WTC11 (cell line): Measurements from ENCODE around the gene WNK2. TPM values are rescaled to one million over a fixed set of nuclear protein-coding genes. Genes with fewer than 3 reads are reported as not detected.

Experiments used
- ATAC-seq: fragments of 200-7000 bp; cut with Tn5 transposase; 2 replicates; pipeline ENCODE4 v1.10.0; 2021; ENCODE audit warnings: mild to moderate bottlenecking, moderate library complexity
- CTCF ChIA-PET: fragments of 300-600 bp; sonication (Branson Sonifier 250); formaldehyde crosslinking; loops from one replicate; lab custom pipeline; 2021; ENCODE audit warnings: antibody characterized with exemption; lab: Charles Lee
- POLR2A ChIA-PET: fragments of 350-600 bp; sonication (Branson Sonifier 250); formaldehyde crosslinking; loops from one replicate; lab custom pipeline; 2021; ENCODE audit warnings: antibody characterized with exemption; lab: Charles Lee
- DNase-seq: peaks from one replicate; pipeline ENCODE4 v3.0.0; 2021; ENCODE audit warnings: low spot score
- H3K27ac Mint-ChIP-seq: 2 replicates; pipeline ENCODE4 v1.8.0; 2021; ENCODE audit warnings: mixed read lengths
- H3K27me3 Mint-ChIP-seq: 2 replicates; pipeline ENCODE4 v1.8.0; 2021; ENCODE audit warnings: low read depth, mild to moderate bottlenecking, moderate library complexity, mixed read lengths
- H3K36me3 Mint-ChIP-seq: 2 replicates; pipeline ENCODE4 v1.8.0; 2021; ENCODE audit warnings: mixed read lengths
- H3K4me1 Mint-ChIP-seq: 2 replicates; pipeline ENCODE4 v1.8.0; 2022; ENCODE audit warnings: mixed read lengths
- H3K4me3 Mint-ChIP-seq: 2 replicates; pipeline ENCODE4 v1.8.0; 2021; ENCODE audit warnings: mild to moderate bottlenecking, moderate library complexity, mixed read lengths
- H3K9me3 Mint-ChIP-seq: 2 replicates; pipeline ENCODE4 v1.8.0; 2021; ENCODE audit warnings: mixed read lengths
- CBFB ChIP-seq: sonication (generic); formaldehyde crosslinking; IDR thresholded peaks from 2 replicates; pipeline ENCODE4 v1.8.1; 2022; ENCODE audit warnings: mild to moderate bottlenecking, low read depth, missing genetic modification reagents
- FOXK1 ChIP-seq: sonication (generic); formaldehyde crosslinking; IDR thresholded peaks from 2 replicates; pipeline ENCODE4 v1.8.0; 2022; ENCODE audit warnings: mild to moderate bottlenecking, moderate library complexity, missing genetic modification reagents
- FOXP1 ChIP-seq: sonication (generic); formaldehyde crosslinking; IDR thresholded peaks from 2 replicates; pipeline ENCODE4 v1.8.0; 2022; ENCODE audit warnings: missing genetic modification reagents, mild to moderate bottlenecking, moderate library complexity, borderline replicate concordance
- MXD4 ChIP-seq: fragments of 250-450 bp; sonication (Bioruptor Pico); IDR thresholded peaks from 2 replicates; pipeline ENCODE4 v1.8.0; 2021; ENCODE audit warnings: mild to moderate bottlenecking, moderate library complexity, borderline replicate concordance
- OVOL2 ChIP-seq: fragments of 250-450 bp; sonication (Bioruptor Pico); IDR thresholded peaks from 2 replicates; pipeline ENCODE4 v1.9.0; 2021; ENCODE audit warnings: mild to moderate bottlenecking, borderline replicate concordance
- SP1 ChIP-seq: sonication (generic); formaldehyde crosslinking; conservative IDR thresholded peaks from 2 replicates; pipeline ENCODE4 v1.8.1; 2022; ENCODE audit warnings: missing genetic modification reagents
- TCF7 ChIP-seq: sonication (generic); formaldehyde crosslinking; IDR thresholded peaks from 2 replicates; pipeline ENCODE4 v1.8.0; 2022; ENCODE audit warnings: mild to moderate bottlenecking, low read depth, missing genetic modification reagents, moderate library complexity
- TEAD4 ChIP-seq: sonication (generic); formaldehyde crosslinking; IDR thresholded peaks from 2 replicates; pipeline ENCODE4 v1.8.0; 2022; ENCODE audit warnings: mild to moderate bottlenecking, missing genetic modification reagents
- total RNA-seq: library from RNA; stranded (reverse); gene quantifications from 3 replicates; pipeline ENCODE4 v1.2.3, GENCODE V29; 2021
- TF ChIP-seq, protein P1 (sequence below): sonication (generic); formaldehyde crosslinking; IDR thresholded peaks from 2 replicates; pipeline ENCODE4 v1.8.0; 2023; ENCODE audit warnings: missing genetic modification reagents
- TF ChIP-seq, protein P2 (sequence below): sonication (generic); formaldehyde crosslinking; IDR thresholded peaks from 2 replicates; pipeline ENCODE4 v1.8.1; 2022; ENCODE audit warnings: low read depth, missing genetic modification reagents, borderline replicate concordance
- TF ChIP-seq, protein P3 (sequence below): sonication (generic); formaldehyde crosslinking; IDR thresholded peaks from 2 replicates; pipeline ENCODE4 v1.8.1; 2022; ENCODE audit warnings: mild to moderate bottlenecking, moderate library complexity, missing genetic modification reagents
- TF ChIP-seq, protein P4 (sequence below): sonication (generic); formaldehyde crosslinking; IDR thresholded peaks from 2 replicates; pipeline ENCODE4 v1.8.1; 2022; ENCODE audit warnings: low read depth, mild to moderate bottlenecking, moderate library complexity, missing genetic modification reagents, borderline replicate concordance
- TF ChIP-seq, protein P5 (sequence below): sonication (generic); formaldehyde crosslinking; conservative IDR thresholded peaks from 2 replicates; pipeline ENCODE4 v1.8.1; 2022; ENCODE audit warnings: mild to moderate bottlenecking, missing genetic modification reagents
- TF ChIP-seq, protein P6 (sequence below): fragments of 250-450 bp; sonication (Bioruptor Pico); conservative IDR thresholded peaks from 2 replicates; pipeline ENCODE4 v1.9.0; 2021; ENCODE audit warnings: mild to moderate bottlenecking
- TF ChIP-seq, protein P7 (sequence below): fragments of 250-450 bp; sonication (Bioruptor Pico); IDR thresholded peaks from 2 replicates; pipeline ENCODE4 v1.9.0; 2021; ENCODE audit warnings: mild to moderate bottlenecking

WNK2 gene
- total RNA-seq, 1 experiment from 2014 or later, result 120 TPM

DNA sequence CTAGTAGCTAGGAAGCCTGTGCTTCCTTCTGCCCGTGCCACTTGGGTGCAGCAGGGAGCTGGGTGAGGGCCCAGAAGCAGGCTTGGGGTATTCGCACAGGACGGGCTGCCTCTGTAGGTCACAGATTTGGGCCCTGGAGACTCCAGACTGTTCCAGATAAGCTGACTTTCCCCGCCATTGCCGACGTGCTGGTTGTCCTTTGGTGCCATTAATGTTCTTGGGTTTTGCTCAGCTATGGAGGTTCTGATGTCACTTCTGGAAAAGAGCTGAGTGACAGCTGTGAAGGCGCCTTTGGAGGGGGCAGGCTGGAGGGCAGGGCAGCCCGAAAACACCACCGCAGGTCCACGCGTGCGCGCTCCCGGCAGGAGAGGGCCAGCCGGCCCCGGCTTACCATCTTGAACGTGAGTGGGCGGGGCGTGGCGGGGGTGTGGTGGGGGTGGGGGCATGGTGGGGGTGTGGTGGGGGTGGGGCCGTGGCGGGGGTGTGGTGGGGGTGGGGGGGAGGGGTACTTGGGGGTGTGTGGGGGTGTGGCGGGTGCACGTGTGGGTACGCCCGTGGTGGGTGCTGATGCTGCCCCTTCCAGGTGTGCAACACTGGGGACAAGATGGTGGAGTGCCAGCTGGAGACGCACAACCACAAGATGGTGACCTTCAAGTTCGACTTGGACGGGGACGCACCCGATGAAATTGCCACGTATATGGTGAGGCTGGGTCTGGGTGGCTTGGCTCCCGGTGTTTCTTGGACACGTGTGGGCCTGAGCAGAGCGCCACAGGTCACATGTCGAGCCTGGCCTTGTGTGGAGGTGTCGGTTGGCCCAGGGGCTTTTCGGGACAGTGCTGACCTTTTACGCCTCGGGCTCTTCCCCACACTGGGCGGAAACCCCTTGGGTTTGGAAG lies 79.6 kb downstream of the WNK2 start (continued):
- TF ChIP-seq, protein P1, sequence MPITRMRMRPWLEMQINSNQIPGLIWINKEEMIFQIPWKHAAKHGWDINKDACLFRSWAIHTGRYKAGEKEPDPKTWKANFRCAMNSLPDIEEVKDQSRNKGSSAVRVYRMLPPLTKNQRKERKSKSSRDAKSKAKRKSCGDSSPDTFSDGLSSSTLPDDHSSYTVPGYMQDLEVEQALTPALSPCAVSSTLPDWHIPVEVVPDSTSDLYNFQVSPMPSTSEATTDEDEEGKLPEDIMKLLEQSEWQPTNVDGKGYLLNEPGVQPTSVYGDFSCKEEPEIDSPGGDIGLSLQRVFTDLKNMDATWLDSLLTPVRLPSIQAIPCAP, result no peak
- TF ChIP-seq TCF7 (CRISPR knock-in tag) (no peak), FOXP1 (CRISPR knock-in tag) (no peak), OVOL2 (no peak)
- TF ChIP-seq, protein P2, sequence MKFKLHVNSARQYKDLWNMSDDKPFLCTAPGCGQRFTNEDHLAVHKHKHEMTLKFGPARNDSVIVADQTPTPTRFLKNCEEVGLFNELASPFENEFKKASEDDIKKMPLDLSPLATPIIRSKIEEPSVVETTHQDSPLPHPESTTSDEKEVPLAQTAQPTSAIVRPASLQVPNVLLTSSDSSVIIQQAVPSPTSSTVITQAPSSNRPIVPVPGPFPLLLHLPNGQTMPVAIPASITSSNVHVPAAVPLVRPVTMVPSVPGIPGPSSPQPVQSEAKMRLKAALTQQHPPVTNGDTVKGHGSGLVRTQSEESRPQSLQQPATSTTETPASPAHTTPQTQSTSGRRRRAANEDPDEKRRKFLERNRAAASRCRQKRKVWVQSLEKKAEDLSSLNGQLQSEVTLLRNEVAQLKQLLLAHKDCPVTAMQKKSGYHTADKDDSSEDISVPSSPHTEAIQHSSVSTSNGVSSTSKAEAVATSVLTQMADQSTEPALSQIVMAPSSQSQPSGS (CRISPR knock-in tag), result no peak

DNA sequence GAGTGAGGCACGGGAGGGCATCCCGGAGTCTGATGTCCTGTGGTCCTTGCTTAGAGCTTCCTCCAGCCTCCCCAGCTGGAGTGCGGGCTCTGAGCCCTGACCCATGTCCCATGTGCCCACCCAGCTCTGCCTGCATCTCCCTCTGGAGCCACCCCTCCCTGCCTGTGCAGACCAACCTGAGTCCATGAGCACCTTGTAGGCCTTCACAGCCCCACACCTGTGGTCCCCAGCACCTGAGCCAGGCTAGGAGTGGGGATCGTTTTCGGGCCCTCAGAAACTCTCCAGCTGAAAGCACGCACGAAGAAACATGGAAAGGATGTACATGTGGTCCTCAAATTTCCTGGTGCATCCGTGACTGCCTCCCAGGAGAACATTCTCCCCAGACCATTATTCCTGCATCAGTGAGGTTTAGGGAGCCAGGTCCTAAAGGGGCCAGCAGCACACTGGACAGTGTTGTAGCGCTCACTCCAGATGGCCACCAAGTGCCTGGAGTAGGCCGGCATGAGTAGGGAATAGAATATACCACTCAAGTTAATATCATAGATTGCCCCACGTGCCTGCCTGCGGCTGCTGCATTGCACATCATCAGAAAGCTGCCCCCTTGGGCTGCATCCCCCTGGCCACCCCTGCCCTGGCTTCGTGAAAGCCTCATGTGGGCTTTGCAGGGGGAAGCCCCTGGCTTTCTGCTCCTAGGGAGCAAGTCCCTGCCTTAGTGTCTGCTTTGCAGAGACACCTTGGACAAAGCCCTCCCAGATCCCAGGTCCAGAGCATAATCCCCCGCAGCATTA lies 80.6 kb downstream of the WNK2 start:
- no peak overlapping the region for H3K4me3 Mint-ChIP-seq
- CTCF ChIA-PET, result interaction anchor here (0.6 to 1.1 kb wide), 2 partner anchors 38 to 1978 kb away, joined by 3 read pairs; no protein-coding TSS in a partner anchor
- DNase-seq, result no peak

More for the DNA sequence above, 80.6 kb downstream of the WNK2 start:
- H3K9me3 Mint-ChIP-seq, result no peaks in the 10 kb centered on the region
- no peak overlapping the region for H3K27ac Mint-ChIP-seq
- POLR2A ChIA-PET, result no interaction called here
- H3K27me3 Mint-ChIP-seq, result no peaks in the 10 kb centered on the region
- TF ChIP-seq SP1 (no peak), FOXK1 (CRISPR knock-in tag) (no peak), CBFB (CRISPR knock-in tag) (no peak), TEAD4 (CRISPR knock-in tag) (no peak), MXD4 (CRISPR knock-in tag) (no peak)
- TF ChIP-seq, protein P1, result no peak
- TF ChIP-seq, protein P3, sequence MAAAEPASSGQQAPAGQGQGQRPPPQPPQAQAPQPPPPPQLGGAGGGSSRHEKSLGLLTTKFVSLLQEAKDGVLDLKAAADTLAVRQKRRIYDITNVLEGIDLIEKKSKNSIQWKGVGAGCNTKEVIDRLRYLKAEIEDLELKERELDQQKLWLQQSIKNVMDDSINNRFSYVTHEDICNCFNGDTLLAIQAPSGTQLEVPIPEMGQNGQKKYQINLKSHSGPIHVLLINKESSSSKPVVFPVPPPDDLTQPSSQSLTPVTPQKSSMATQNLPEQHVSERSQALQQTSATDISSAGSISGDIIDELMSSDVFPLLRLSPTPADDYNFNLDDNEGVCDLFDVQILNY (CRISPR knock-in tag), result no peak
- TF ChIP-seq, protein P4, sequence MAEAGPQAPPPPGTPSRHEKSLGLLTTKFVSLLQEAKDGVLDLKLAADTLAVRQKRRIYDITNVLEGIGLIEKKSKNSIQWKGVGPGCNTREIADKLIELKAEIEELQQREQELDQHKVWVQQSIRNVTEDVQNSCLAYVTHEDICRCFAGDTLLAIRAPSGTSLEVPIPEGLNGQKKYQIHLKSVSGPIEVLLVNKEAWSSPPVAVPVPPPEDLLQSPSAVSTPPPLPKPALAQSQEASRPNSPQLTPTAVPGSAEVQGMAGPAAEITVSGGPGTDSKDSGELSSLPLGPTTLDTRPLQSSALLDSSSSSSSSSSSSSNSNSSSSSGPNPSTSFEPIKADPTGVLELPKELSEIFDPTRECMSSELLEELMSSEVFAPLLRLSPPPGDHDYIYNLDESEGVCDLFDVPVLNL, result no peak
- TF ChIP-seq, protein P5, sequence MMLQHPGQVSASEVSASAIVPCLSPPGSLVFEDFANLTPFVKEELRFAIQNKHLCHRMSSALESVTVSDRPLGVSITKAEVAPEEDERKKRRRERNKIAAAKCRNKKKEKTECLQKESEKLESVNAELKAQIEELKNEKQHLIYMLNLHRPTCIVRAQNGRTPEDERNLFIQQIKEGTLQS (CRISPR knock-in tag), result no peak
- TF ChIP-seq, protein P6, sequence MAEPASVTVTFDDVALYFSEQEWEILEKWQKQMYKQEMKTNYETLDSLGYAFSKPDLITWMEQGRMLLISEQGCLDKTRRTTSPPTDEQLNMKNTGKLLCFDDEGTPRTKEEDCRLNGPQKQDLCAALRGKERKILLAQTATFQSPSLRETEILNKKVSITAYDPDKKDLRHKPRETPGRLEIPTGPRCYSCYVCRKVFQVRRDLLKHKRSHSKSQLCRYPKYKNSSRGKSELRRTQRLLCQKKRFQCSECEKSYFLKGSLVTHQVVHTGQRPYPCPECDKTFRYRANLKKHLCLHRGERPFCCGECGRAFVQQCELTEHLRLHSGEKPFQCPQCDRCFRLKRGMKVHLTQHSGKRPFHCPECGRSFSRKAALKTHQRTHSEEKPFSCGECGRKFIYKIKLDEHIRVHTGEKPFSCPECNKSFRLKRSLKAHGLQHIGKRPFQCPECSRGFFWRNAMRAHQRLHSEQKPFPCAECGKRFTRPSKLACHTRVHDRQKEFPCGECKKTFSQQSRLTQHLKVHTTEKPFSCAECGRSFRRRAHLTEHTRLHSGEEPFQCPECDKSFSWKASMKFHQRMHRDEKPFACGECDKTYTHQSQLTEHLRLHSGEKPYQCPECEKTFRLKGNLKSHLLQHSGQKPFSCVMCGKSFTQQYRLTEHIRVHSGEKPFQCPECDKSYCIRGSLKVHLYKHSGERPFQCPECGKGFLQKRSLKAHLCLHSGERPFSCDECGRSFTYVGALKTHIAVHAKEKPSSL, result no peak
- TF ChIP-seq, protein P7, sequence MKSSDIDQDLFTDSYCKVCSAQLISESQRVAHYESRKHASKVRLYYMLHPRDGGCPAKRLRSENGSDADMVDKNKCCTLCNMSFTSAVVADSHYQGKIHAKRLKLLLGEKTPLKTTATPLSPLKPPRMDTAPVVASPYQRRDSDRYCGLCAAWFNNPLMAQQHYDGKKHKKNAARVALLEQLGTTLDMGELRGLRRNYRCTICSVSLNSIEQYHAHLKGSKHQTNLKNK, result no peak
- H3K4me1 Mint-ChIP-seq, result no peaks in the 10 kb centered on the region
- peaks cover 17% of the 10 kb centered on the region for H3K36me3 Mint-ChIP-seq
- ATAC-seq, result no peak
